Measurements from ENCODE around the gene MAMSTR. TPM values are rescaled to one million over a fixed set of nuclear protein-coding genes. Genes with fewer than 3 reads are reported as not detected.
A peak's percentile ranks its signal among the peaks of the same experiment; 100 is the strongest.

MAMSTR gene
- total and polyA plus RNA-seq, 2 of the 4 experiments (the other 2 are of a cell fraction): 0.18 to 1.9 TPM

DNA sequence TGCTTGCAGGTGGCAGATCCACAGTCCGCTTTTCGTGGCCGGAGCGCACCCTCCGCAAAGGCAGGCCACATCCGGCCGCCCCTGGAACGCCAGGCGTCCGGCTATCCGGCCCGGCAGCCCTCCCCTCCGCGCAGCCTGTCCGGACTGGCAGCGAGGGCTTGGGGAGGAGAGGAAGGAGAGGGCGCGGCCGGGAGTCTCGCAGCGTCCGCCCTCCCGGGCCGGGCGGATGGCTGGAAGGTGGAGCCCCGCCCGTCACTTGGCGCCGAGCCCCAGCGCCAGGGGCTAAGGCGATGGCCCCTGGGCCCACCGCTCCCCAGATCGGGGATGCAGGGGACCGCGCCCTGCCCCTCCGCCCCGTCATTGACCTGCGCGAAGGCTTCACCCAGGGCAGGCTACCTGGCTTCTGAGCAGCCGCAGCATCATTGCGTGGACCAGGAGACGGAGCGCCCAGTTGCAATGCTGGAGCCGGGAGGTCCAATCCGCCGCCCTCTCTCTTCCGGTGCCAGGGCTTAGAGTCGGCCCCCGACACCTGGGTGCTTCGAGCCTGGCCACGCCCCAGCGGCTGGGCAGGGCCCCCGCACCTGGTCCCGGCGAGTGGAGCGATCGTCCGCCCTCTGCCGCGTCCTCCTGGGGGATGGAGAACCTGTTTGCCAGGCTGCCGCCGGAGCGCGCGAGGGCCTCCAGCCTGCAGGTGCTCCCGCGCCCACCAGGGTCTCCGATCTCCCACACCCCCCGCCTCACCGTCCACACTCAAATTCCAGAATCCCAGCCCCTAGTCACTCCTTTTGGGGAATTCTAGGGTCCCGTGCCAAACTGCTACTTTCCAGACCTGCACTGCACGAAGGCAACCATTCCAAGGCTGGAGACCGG, 33.2 kb upstream of the MAMSTR start, which contains the start of gene FUT1:
FUT1 (minus strand) TSS at position 146 of the 870 bp plus-strand sequence. CDS start 1,360 bp downstream, outside the sequence.
- ChIA-PET POLR2A (ENCODE audit: unreplicated experiment) (no interaction called here), CTCF (no interaction called here)
- H2AK5ac ChIP-seq (ENCODE audit: low read depth, low read length): no peak within 1 kb of the TSS
- H3K14ac ChIP-seq (replicated peaks; ENCODE audit: low read depth, low read length): peak within 1 kb of the TSS; percentile 41; the same call in 1 of the 2 replicates
- peak within 1 kb of the TSS; percentile 46 for H3K4me2 ChIP-seq (ENCODE audit: low read depth, low read length)
- peak within 1 kb of the TSS; percentile 18; the same call in 1 of the 2 replicates for H3K4me3 ChIP-seq (ENCODE audit: insufficient read depth, low read depth, low read length)
- ATAC-seq (ENCODE audit: low read depth) (peak; percentile 90), DNase-seq (no peak)
- H4K8ac ChIP-seq (ENCODE audit: low read depth in 2 of 2, low read length in 2 of 2): no peak within 1 kb of the TSS; a peak in 1 of 4 replicates
- H4K20me1 ChIP-seq (ENCODE audit: insufficient read depth, low read length): no peaks in the 10 kb centered on the region
- no peaks in the 10 kb centered on the region for H3K9me3 ChIP-seq (ENCODE audit: control insufficient read depth, insufficient read depth, low read length)
- H3K27ac ChIP-seq (ENCODE audit: insufficient read depth, low read length): no peak within 1 kb of the TSS
- H3K79me1 ChIP-seq (ENCODE audit: low read depth in 1 of 2, low read length in 2 of 2): no peaks in the 10 kb centered on the region
- H3K23ac ChIP-seq (ENCODE audit: low read depth, low read length): no peak within 1 kb of the TSS
- H3K4me1 ChIP-seq (ENCODE audit: control insufficient read depth, insufficient read depth, low read length): peaks cover 4% of the 10 kb centered on the region; the same call in 1 of the 2 replicates
- 1% methylated on average over 32 of the region's 73 CpGs; no CpG with 5 or more reads in 1 of the 2 experiments for WGBS, 2 experiments (ENCODE audit: extremely low coverage in 2 of 2, insufficient read length in 1 of 2)
- H3K56ac ChIP-seq (ENCODE audit: extremely low read depth, insufficient read depth, low read length): no peak within 1 kb of the TSS
- no peak within 1 kb of the TSS for H2BK15ac ChIP-seq (ENCODE audit: low read depth, low read length)
- no peak within 1 kb of the TSS for H3K9ac ChIP-seq (ENCODE audit: low read depth, low read length)
- no peak within 1 kb of the TSS for H2BK120ac ChIP-seq (ENCODE audit: low read depth, low read length)
- H4K91ac ChIP-seq (ENCODE audit: insufficient read depth, low read depth, low read length): no peak within 1 kb of the TSS
- peak within 1 kb of the TSS; percentile 75 for H2AK9ac ChIP-seq (replicated peaks; ENCODE audit: low read depth, low read length, poor library complexity)
- peaks cover 35% of the 10 kb centered on the region for H3K27me3 ChIP-seq (ENCODE audit: control insufficient read depth, insufficient read depth, low read length)
- in situ Hi-C loops (cut with MboI; ENCODE audit: low sequenced_read_pairs) (no loop called here), intact Hi-C loops (cut with micrococcal nuclease) (no loop called here), dilution Hi-C loops (cut with HindIII; ENCODE audit: low sequenced_read_pairs, unreplicated experiment) (no loop called here)
- no peak within 1 kb of the TSS for H4K5ac ChIP-seq (ENCODE audit: low read depth, low read length)
- H2AFZ ChIP-seq (replicated peaks; ENCODE audit: low read length, poor library complexity): peak within 1 kb of the TSS; percentile 88
- no peak within 1 kb of the TSS for H3K18ac ChIP-seq (ENCODE audit: low read depth, low read length)
- no peaks in the 10 kb centered on the region for H3K9me1 ChIP-seq (ENCODE audit: insufficient read depth, low read length)
- no peaks in the 10 kb centered on the region for H3K36me3 ChIP-seq (ENCODE audit: control insufficient read depth, insufficient read depth, low read length)
- no peak within 1 kb of the TSS for H2BK5ac ChIP-seq (ENCODE audit: low read depth, low read length, poor library complexity, severe bottlenecking)
- BruUV-seq (replicated peaks): no TSS peak
- H2BK20ac ChIP-seq (ENCODE audit: low read depth, low read length): no peak within 1 kb of the TSS
- H3K4ac ChIP-seq (ENCODE audit: low read depth, low read length): 0 out of 2 replicates have a peak within 1 kb of the TSS, but pooled peaks have one; percentile 9
- TF ChIP-seq MAZ (IDR thresholded peaks at IDR 0.05; ENCODE audit: borderline replicate concordance, low read depth, low read length) (no peak), POLR2A (IDR thresholded peaks at IDR 0.05; ENCODE audit: low read depth, low read length) (no peak), MAFK (IDR thresholded peaks at IDR 0.05; ENCODE audit: low read depth, low read length) (no peak), MXI1 (IDR thresholded peaks at IDR 0.05; ENCODE audit: borderline replicate concordance, low read depth, low read length) (no peak), CEBPB (IDR thresholded peaks at IDR 0.05; ENCODE audit: low read depth, low read length) (no peak), RCOR1 (IDR thresholded peaks at IDR 0.05; ENCODE audit: insufficient replicate concordance, low read length) (no peak), NFE2L2 (IDR thresholded peaks at IDR 0.05; ENCODE audit: low read depth, low read length) (no peak), RFX5 (IDR thresholded peaks at IDR 0.05; ENCODE audit: low read depth, low read length) (no peak), FOS (IDR thresholded peaks at IDR 0.05; ENCODE audit: low read depth, low read length) (no peak), SMC3 (IDR thresholded peaks at IDR 0.05; ENCODE audit: low read depth, low read length) (no peak), BHLHE40 (IDR thresholded peaks at IDR 0.05; ENCODE audit: low read depth, low read length) (no peak), CHD1 (IDR thresholded peaks at IDR 0.05; ENCODE audit: low read depth, low read length) (no peak)
- TF ChIP-seq, protein P1, sequence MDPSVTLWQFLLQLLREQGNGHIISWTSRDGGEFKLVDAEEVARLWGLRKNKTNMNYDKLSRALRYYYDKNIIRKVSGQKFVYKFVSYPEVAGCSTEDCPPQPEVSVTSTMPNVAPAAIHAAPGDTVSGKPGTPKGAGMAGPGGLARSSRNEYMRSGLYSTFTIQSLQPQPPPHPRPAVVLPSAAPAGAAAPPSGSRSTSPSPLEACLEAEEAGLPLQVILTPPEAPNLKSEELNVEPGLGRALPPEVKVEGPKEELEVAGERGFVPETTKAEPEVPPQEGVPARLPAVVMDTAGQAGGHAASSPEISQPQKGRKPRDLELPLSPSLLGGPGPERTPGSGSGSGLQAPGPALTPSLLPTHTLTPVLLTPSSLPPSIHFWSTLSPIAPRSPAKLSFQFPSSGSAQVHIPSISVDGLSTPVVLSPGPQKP (IDR thresholded peaks at IDR 0.05; ENCODE audit: borderline replicate concordance, low read depth, low read length): no peak
- TF ChIP-seq, protein P2, sequence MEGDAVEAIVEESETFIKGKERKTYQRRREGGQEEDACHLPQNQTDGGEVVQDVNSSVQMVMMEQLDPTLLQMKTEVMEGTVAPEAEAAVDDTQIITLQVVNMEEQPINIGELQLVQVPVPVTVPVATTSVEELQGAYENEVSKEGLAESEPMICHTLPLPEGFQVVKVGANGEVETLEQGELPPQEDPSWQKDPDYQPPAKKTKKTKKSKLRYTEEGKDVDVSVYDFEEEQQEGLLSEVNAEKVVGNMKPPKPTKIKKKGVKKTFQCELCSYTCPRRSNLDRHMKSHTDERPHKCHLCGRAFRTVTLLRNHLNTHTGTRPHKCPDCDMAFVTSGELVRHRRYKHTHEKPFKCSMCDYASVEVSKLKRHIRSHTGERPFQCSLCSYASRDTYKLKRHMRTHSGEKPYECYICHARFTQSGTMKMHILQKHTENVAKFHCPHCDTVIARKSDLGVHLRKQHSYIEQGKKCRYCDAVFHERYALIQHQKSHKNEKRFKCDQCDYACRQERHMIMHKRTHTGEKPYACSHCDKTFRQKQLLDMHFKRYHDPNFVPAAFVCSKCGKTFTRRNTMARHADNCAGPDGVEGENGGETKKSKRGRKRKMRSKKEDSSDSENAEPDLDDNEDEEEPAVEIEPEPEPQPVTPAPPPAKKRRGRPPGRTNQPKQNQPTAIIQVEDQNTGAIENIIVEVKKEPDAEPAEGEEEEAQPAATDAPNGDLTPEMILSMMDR (conservative IDR thresholded peaks at IDR 0.05; ENCODE audit: low read depth, low read length): no peak
